Measurements from ENCODE around the gene PRDM2.

The PRDM2 gene

GRCh38 chr1:13799502-13800283 is 99.7 kb downstream of the PRDM2 start:
- POLR2A ChIA-PET: no interaction called here
- DNase-seq (ENCODE audit: extremely low spot score): no peak
- TF ChIP-seq ELF4 (IDR thresholded peaks at IDR 0.05) (no peak), TARDBP (IDR thresholded peaks at IDR 0.05) (no peak), FOXM1 (IDR thresholded peaks at IDR 0.05; ENCODE audit: borderline replicate concordance) (no peak), LEF1 (IDR thresholded peaks at IDR 0.05; ENCODE audit: borderline replicate concordance) (no peak), NFRKB (IDR thresholded peaks at IDR 0.05) (no peak), FOXA1 (IDR thresholded peaks at IDR 0.05) (no peak), SP1 (IDR thresholded peaks at IDR 0.05) (no peak), ZNF384 (IDR thresholded peaks at IDR 0.05) (no peak), FOXK2 (IDR thresholded peaks at IDR 0.05) (no peak), PKNOX1 (IDR thresholded peaks at IDR 0.05) (no peak), ARNT (IDR thresholded peaks at IDR 0.05) (no peak), HDGF (IDR thresholded peaks at IDR 0.05; ENCODE audit: borderline replicate concordance) (no peak), BHLHE40 (IDR thresholded peaks at IDR 0.05; ENCODE audit: borderline replicate concordance) (no peak), CTBP1 (IDR thresholded peaks at IDR 0.05; ENCODE audit: borderline replicate concordance) (no peak), SUZ12 (IDR thresholded peaks at IDR 0.05) (no peak), L3MBTL2 (conservative IDR thresholded peaks at IDR 0.05) (no peak)
- CTCF ChIA-PET: no interaction called here

DNA sequence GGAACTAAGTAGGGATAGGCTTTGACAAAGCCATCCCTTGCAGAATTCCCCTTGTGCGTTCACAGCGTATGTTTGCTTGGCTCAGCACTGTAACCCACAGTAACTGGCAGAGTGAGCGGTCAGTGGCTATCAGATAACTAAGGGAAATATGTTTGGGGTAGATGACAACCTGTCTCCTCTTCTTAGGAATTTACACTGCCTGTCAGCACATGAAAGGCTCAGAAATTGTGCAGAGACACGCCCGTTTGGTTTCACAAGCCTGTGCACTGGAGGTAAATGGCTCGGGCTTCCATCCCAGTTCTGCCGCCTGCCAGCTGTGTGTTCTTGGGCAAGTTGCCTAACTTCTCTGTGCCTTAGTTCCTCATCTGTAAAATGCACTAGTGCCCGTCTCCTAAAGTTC is 101.2 kb downstream of the PRDM2 start:
- no peak for DNase-seq (ENCODE audit: extremely low spot score)
- CTCF ChIA-PET: no interaction called here
- no peak for TF ChIP-seq PKNOX1 (IDR thresholded peaks at IDR 0.05)
- no peak for TF ChIP-seq ZNF384 (IDR thresholded peaks at IDR 0.05)
- TF ChIP-seq NFRKB (IDR thresholded peaks at IDR 0.05): no peak
- TF ChIP-seq ARNT (IDR thresholded peaks at IDR 0.05): no peak
- no peak for TF ChIP-seq SUZ12 (IDR thresholded peaks at IDR 0.05)
- no peak for TF ChIP-seq ELF4 (IDR thresholded peaks at IDR 0.05)
- no peak for TF ChIP-seq CTBP1 (IDR thresholded peaks at IDR 0.05; ENCODE audit: borderline replicate concordance)
- TF ChIP-seq FOXA1 (IDR thresholded peaks at IDR 0.05): no peak
- TF ChIP-seq BHLHE40 (IDR thresholded peaks at IDR 0.05; ENCODE audit: borderline replicate concordance): no peak
- TF ChIP-seq L3MBTL2 (conservative IDR thresholded peaks at IDR 0.05): no peak
- POLR2A ChIA-PET: no interaction called here

DNA sequence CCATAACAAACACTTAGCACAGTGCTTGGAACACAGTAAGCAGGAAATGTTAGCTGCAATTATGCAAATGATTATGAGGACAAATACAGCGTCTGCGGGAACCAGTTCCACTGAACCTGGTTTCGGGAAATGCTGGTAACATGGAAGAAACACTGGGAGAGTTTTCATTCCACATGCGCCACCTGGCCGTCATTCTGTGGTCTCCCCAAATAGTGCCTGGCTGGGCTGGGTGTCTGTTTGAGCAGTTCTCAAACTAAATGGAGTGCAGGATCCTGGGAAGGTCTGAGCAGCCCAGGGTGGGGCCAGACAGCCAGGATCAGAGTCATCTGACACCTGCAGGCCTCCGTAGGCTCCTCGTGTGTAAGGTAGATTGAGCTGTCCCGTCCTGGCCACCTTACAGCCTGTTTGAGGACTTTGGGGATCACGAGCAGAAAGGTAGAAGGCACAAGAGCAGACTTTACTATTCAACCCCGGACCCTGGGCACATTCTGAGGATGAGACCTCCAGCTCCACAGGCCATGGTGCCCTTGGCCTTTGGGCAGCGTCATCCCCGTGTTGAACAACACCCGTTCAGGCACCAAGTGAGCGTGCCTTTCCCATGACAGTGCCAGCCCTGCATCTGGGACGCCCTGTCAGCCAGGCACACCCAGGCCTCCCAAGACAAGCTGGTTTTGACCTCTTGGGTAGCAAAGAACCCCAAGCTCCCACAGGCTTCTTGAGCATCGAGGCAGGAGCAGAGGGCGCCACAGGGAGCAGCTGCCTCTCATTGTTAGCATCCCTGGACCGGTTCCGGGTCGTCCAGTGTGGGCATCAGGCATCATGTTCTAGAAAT is 101.9 kb downstream of the PRDM2 start:
- TF ChIP-seq FOXM1 (IDR thresholded peaks at IDR 0.05; ENCODE audit: borderline replicate concordance) (no peak), SUZ12 (IDR thresholded peaks at IDR 0.05) (no peak), ELF4 (IDR thresholded peaks at IDR 0.05) (no peak), NFRKB (IDR thresholded peaks at IDR 0.05) (no peak), SP1 (IDR thresholded peaks at IDR 0.05) (no peak), FOXA1 (IDR thresholded peaks at IDR 0.05) (no peak), ZNF384 (IDR thresholded peaks at IDR 0.05) (no peak), LEF1 (IDR thresholded peaks at IDR 0.05; ENCODE audit: borderline replicate concordance) (no peak)
- CTCF ChIA-PET: no interaction called here
- POLR2A ChIA-PET: no interaction called here
- no peak for DNase-seq (ENCODE audit: extremely low spot score)

DNA sequence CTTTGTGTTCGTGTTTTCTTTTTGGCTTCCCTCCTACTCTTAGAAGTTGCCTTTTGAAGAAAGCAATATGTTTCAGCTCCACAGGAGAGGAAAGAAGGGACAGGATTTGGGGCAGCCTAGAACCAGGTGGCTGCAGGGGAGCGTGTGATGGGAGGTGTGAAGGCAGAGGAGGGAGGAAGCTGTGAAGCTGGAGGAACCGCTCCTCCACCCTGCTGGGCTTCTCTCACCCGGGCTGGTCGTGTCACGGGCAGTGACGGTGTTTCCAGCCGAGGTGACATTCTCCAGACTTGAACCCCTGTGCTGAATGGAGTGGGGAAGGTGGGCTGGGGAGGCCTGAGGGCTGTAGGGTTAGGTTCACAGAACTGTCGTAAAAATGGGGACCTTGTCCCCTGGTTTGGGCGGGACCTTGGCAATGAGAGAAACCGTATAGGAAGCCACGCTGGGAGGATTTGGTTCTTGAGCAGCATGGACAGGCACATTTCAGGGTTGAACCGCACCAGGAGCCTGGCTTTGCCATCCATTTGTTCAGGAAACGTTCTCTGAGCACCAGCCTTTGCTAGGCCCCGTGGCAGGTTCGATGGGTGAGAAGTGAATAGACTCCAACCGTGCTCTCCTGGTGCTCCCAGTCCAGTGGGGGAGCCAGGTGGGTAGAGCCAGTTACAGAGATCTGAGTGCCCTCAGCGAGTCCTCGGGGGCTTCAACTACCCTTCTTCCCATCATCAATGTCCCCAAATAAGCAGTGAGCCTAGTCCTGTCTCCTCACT is 103.0 kb downstream of the PRDM2 start:
- ChIA-PET CTCF (no interaction called here), POLR2A (no interaction called here)
- DNase-seq (ENCODE audit: extremely low spot score): no peak
- TF ChIP-seq BHLHE40 (IDR thresholded peaks at IDR 0.05; ENCODE audit: borderline replicate concordance) (no peak), FOXA1 (IDR thresholded peaks at IDR 0.05) (no peak), L3MBTL2 (conservative IDR thresholded peaks at IDR 0.05) (no peak), LEF1 (IDR thresholded peaks at IDR 0.05; ENCODE audit: borderline replicate concordance) (no peak), ZNF384 (IDR thresholded peaks at IDR 0.05) (no peak), ELF4 (IDR thresholded peaks at IDR 0.05) (no peak), CTBP1 (IDR thresholded peaks at IDR 0.05; ENCODE audit: borderline replicate concordance) (no peak), TARDBP (IDR thresholded peaks at IDR 0.05) (no peak), PKNOX1 (IDR thresholded peaks at IDR 0.05) (no peak), FOXK2 (IDR thresholded peaks at IDR 0.05) (no peak), SUZ12 (IDR thresholded peaks at IDR 0.05) (no peak), FOXM1 (IDR thresholded peaks at IDR 0.05; ENCODE audit: borderline replicate concordance) (no peak), HDGF (IDR thresholded peaks at IDR 0.05; ENCODE audit: borderline replicate concordance) (no peak), ARNT (IDR thresholded peaks at IDR 0.05) (no peak), SP1 (IDR thresholded peaks at IDR 0.05) (no peak), NFRKB (IDR thresholded peaks at IDR 0.05) (no peak)

DNA sequence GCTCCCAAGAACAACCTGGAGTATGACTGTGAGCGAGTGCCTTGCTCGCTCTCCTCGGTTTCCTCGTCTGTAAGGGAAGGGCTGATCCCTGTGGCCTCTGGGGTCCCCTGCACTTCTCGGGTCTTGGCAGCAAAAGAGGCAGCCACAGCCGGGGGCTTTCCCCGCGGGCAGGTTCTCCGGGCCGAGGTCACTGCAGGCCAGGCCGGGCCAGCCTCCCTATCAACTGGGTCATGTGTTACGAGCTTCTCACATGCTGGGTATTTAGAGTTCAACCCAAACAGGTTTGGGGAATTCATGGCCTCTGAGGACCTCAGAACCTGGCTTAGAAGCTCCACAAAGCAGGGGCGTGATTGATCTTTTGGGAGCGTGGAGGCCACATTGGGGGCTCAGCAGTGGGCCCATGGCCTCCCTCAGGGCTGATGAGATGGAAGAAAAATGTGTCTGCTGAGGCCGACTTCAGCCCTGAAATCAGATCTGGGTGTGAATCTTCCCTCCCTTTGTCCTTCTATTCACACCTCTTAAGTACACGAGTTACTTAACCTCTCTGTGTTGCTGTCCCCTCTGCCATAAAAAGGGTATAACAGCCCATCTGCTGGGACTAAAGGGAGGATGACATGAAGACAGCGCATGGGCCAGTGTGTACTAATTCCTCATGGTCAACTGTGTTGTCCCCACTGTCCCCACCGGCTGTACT is 103.7 kb downstream of the PRDM2 start:
- POLR2A ChIA-PET: no interaction called here
- DNase-seq (ENCODE audit: extremely low spot score): no peak
- CTCF ChIA-PET: interaction anchor here (0.6 kb wide), 3 partner anchors 49 to 255 kb away, joined by 3 read pairs; no protein-coding TSS in a partner anchor
- TF ChIP-seq ARNT (IDR thresholded peaks at IDR 0.05) (no peak), TARDBP (IDR thresholded peaks at IDR 0.05) (no peak), LEF1 (IDR thresholded peaks at IDR 0.05; ENCODE audit: borderline replicate concordance) (no peak), BHLHE40 (IDR thresholded peaks at IDR 0.05; ENCODE audit: borderline replicate concordance) (no peak), CTBP1 (IDR thresholded peaks at IDR 0.05; ENCODE audit: borderline replicate concordance) (no peak), HDGF (IDR thresholded peaks at IDR 0.05; ENCODE audit: borderline replicate concordance) (no peak), L3MBTL2 (conservative IDR thresholded peaks at IDR 0.05) (no peak), ELF4 (IDR thresholded peaks at IDR 0.05) (no peak)
